Astrocyte of the spinal cord (primary cell): ENCODE measurements around the gene SMAD6.

Experiments used
- DNase-seq: peaks from one replicate; pipeline ENCODE4 v3.0.0; 2011; ENCODE audit warnings: low read depth, low spot score
- H3K4me3 ChIP-seq: 2 replicates; pipeline ENCODE4 v1.5.1; 2011; ENCODE audit warnings: low read depth, mild to moderate bottlenecking, low read length, moderate library complexity
- in situ Hi-C: cut with HindIII; loops from 2 replicates; pipeline ENCODE4 v1.10.0; 2017; ENCODE audit warnings: low sequenced_read_pairs
- TF ChIP-seq, protein P1 (sequence below): IDR thresholded peaks from 2 replicates; pipeline ENCODE4 v1.5.1; 2012; ENCODE audit warnings: low read depth, mild to moderate bottlenecking, low read length, inconsistent platforms

SMAD6 gene

DNA sequence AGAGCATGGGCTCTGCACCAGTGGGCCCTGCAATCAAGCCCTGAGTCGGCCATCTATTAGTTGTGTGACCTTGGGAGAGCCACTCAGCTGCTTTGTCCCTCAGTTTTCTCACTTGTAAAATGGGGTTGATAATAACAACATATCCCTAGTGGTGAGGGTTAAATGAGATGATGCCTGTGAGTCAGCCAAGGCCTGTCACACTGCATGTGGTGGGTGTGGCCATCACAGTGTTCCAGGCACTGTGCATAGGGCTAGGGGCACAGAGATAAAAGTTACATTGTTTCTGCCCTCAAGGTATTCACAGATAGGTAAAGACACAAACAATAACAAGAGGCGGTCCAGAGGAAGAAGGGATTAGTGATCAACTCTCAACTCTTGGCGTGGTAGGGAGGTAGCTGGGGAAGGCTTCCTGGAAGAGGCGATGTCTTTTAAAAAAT, 19.5 kb downstream of the SMAD6 start:
- in situ Hi-C loops, result no loop called here
- no peak overlapping the region for H3K4me3 ChIP-seq
- no peak for DNase-seq
- TF ChIP-seq, protein P1, sequence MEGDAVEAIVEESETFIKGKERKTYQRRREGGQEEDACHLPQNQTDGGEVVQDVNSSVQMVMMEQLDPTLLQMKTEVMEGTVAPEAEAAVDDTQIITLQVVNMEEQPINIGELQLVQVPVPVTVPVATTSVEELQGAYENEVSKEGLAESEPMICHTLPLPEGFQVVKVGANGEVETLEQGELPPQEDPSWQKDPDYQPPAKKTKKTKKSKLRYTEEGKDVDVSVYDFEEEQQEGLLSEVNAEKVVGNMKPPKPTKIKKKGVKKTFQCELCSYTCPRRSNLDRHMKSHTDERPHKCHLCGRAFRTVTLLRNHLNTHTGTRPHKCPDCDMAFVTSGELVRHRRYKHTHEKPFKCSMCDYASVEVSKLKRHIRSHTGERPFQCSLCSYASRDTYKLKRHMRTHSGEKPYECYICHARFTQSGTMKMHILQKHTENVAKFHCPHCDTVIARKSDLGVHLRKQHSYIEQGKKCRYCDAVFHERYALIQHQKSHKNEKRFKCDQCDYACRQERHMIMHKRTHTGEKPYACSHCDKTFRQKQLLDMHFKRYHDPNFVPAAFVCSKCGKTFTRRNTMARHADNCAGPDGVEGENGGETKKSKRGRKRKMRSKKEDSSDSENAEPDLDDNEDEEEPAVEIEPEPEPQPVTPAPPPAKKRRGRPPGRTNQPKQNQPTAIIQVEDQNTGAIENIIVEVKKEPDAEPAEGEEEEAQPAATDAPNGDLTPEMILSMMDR, result no peak

DNA sequence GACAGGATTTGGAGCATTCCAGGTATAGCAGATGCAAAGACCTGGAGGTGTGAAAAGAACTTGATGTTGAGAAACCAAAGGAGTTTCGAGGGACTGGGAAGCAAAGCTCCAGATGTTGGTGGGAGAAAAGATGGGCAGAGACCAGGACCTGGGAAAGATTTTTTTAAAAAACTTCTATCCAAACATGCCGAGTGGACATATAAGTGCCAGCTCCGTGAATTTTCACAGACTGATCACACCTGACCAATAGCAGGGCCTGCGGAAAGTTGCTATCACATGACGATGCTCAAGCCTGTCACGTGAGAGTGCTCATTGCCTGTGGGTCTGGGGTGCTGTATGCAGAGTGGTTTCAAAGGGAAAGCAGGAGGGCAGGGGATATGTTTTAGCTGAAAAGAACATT, 19.9 kb downstream of the SMAD6 start:
- TF ChIP-seq, protein P1, result no peak
- no peak overlapping the region for H3K4me3 ChIP-seq
- in situ Hi-C loops, result no loop called here
- DNase-seq, result no peak

DNA sequence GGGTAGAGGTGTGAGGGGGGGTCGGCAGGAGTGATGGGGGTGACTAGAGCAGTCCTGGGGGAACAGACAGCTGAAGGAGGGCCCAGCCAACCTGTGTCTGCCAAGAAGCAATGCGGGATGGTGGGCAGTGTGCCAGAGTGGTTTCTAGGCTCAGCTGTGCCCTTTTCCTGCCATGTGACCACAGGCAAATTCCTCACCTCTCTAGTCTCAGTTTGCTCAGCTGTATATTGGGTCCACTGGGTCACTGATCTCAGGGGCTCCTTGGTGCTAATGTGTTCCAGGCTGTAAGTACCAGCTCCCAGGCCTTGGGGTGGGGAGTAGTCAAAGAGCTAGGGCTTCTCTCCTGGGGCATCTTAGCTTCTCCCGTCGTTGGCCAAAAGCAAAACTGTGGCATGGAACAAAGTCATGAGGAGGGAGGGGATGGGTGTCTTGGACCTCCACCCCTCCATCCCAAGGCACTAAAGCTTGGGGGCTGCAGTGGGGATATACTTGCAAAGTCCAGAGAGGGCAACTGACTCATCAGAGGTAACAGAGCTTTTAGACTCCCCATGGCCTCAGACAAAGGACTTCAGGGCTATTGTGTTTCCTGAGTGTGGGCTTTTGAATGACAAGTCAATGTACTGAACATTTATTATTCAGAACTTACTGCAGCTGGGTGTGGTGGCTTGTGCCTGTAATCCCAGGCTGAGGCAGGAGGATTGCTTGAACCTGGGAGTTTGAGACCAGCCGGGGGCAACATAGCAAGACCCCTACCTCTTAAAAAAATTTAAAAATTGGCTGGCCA, 20.9 kb downstream of the SMAD6 start:
- in situ Hi-C loops, result no loop called here
- TF ChIP-seq, protein P1, result no peak
- no peak for DNase-seq
- no peak overlapping the region for H3K4me3 ChIP-seq

DNA sequence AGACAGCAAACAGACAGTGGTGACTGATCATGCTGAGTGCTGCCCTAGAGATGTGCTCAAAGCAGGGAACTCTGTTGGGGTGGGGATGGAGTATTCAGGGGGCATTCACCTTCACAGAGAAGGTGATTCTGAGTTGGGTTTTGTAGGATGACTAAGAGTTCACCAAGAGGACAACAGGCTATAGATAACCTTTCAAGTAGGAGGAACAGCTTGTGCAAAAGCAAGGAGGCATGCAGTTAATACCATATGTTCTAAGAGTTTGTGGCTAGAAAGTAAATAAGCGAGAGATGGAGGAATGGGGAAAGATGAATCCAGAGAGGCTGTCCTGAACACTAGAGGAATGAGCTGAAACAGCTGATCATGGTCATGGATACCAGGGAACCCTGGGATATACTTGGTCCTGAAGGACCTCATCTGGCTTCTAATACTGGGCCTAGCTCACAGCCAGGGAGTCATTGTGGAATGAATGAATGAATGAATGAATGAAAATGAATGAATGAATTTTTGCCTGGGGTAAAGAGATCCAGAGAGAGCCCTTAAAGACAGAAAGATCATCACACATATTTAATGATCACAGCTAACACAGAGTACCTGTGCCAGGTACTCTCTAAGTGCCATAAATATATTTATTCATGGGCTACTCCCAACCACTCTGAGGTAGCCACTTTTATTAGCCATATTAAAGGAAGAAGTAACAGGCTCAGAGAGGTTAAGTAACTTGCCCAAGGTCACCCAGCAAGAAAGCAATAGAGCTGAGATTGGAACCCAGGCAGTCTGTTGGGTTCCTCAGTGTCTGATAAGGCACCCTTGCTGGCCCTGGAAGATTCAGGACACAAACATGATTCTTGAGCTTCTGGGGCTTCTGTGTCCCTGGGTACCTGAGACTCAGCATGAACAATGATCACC, 22.0 kb downstream of the SMAD6 start:
- in situ Hi-C loops, result no loop called here
- TF ChIP-seq, protein P1, result no peak

DNA sequence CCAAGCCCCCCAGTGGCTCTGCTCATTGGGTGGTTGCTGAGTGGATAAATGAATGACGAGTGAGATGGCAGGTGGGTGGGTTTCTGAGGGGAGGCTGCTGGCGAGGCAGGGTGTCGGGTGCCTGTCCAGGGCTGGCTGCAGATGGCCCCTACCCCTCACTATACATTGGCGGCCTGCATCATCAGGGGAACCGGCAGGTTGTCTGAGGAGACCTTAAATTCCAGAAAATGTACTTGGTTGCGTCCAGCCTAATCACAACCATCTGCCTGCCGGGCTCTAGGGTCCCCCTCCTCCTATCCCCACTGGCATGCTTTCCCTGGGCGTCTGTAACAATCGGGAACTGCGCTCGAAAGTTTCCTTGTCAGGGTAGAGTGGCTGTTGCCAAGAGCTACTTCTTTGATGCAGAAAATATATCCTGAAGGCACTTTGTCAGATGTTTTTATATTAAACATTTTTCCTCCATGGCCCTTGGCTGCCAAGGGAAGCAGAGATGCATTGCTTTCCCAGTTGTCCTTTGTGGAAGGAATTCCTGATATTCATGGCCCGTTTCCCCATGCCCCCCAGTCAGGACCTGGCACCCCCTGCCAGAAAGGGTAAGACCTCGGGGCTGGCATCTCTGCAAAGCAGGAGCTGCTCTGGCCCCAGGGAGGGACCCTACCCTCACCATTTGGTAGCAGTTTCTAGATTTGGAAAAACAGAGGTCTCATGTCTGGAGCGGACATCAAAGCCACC, 22.9 kb downstream of the SMAD6 start:
- DNase-seq, result no peak
- no peak overlapping the region for H3K4me3 ChIP-seq
- TF ChIP-seq, protein P1, result no peak
- in situ Hi-C loops, result no loop called here

More for the DNA sequence above, 22.0 kb downstream of the SMAD6 start:
- peak; percentile 63 for DNase-seq
- H3K4me3 ChIP-seq, result no peak overlapping the region

DNA sequence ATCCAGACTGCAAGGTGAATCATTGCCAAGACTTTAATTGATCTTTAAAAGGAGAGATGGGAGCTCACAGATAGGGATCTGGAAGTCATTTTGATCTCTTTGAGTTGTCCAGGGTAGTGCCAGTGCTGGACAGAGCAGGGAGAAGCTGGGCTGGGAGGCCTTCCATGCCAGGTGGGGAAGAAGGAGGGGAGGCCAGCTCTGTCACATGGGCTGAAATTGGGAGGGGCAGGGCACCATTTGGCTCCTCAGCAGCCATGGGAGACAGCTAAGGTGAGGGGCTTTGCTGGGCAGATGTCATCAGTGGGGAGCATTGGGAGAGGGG, 23.4 kb downstream of the SMAD6 start:
- TF ChIP-seq, protein P1, result no peak
- no peak for DNase-seq
- in situ Hi-C loops, result no loop called here
- no peak overlapping the region for H3K4me3 ChIP-seq
